K562 treated with DMSO at 1 percent for 24 hours (cell line): Measurements from ENCODE around the gene IMPACT. TPM values are rescaled to one million over a fixed set of nuclear protein-coding genes. Genes with fewer than 3 reads are reported as not detected.

Source experiments
- total RNA-seq: library from RNA; unstranded; fragments of 300-600 nt; gene quantifications from 2 replicates; pipeline ENCODE4 v1.2.3, GENCODE V29; 2022; ENCODE audit warnings: low read depth; ENCODE audit not compliant: insufficient read depth

The IMPACT gene
- total RNA-seq, result 3.1 and 5.1 TPM in 2 replicates

GRCh38 chr18:24426398-24427294, at the start of gene IMPACT:
TSS of gene IMPACT (plus strand) at chr18:24426670. CDS start at chr18:24426757, 87 bp downstream.

GRCh38 chr18:24397694-24398368, 28.6 kb upstream of the IMPACT start, which contains the start of gene OSBPL1A:
TSS of gene OSBPL1A (minus strand) at chr18:24397824. CDS start at chr18:24377533, 20,291 bp downstream.

GRCh38 chr18:24460388-24460787, 33.9 kb downstream of the IMPACT start, which contains the start of gene HRH4:
TSS of gene HRH4 (plus strand) at chr18:24460637. CDS start at chr18:24460729, 92 bp downstream.

Other genes with a start within 250 kb of the IMPACT start
- 0.12 TPM in 1 of 2 replicates, not detected in the other for gene OSBPL1A, start 28.8 kb upstream of the IMPACT start, total RNA-seq
- gene HRH4, start 34.0 kb downstream of the IMPACT start, total RNA-seq, result not detected in 2 replicates